Sigmoid colon (tissue), 4 donors: Measurements from ENCODE around the gene CALML6.

Source experiments
- EP300 ChIP-seq, 4 donors: sonication (generic); formaldehyde crosslinking; IDR thresholded peaks; one replicate each; pipeline ENCODE4 v1.6.1; 2017; ENCODE audit warnings: antibody characterized with exemption in 4 of 4
- POLR2A ChIP-seq, 2 donors: fragments of 450-650 bp; IDR thresholded peaks; one replicate each; pipeline ENCODE4 v1.6.1; 2016; ENCODE audit warnings: antibody characterized with exemption in 2 of 2, mild to moderate bottlenecking in 2 of 2, moderate library complexity in 2 of 2
- POLR2AphosphoS5 ChIP-seq, 4 donors: sonication (generic); formaldehyde crosslinking; IDR thresholded peaks; one replicate each; pipeline ENCODE4 v1.6.1; 2017; ENCODE audit warnings: antibody characterized with exemption in 4 of 4
- TF ChIP-seq, protein P1 (sequence below), 4 experiments: fragments of 450-650 bp in 3 of 4; fragments of 200-600 bp in 1 of 4; IDR thresholded peaks; one replicate each; pipeline ENCODE4 v1.5.1; 2016 to 2019; ENCODE audit warnings: antibody characterized with exemption in 4 of 4, mild to moderate bottlenecking in 3 of 4, moderate library complexity in 2 of 4

DNA sequence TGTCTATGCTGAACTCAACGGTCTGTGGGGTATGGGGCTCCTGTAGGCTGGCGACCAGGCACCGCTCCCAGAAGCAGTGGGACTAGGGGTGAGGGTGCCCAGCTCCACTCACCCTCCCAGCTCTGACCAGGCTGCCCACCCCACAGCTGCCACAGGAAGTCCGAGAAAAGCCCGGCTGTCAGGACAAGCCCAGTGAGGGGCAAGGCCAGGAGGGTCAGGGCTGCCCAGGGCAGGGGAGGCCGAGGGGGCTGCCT, 7.6 kb downstream of the CALML6 start:
- no peak for TF ChIP-seq POLR2A (IDR thresholded peaks at IDR 0.05)
- TF ChIP-seq, protein P1, sequence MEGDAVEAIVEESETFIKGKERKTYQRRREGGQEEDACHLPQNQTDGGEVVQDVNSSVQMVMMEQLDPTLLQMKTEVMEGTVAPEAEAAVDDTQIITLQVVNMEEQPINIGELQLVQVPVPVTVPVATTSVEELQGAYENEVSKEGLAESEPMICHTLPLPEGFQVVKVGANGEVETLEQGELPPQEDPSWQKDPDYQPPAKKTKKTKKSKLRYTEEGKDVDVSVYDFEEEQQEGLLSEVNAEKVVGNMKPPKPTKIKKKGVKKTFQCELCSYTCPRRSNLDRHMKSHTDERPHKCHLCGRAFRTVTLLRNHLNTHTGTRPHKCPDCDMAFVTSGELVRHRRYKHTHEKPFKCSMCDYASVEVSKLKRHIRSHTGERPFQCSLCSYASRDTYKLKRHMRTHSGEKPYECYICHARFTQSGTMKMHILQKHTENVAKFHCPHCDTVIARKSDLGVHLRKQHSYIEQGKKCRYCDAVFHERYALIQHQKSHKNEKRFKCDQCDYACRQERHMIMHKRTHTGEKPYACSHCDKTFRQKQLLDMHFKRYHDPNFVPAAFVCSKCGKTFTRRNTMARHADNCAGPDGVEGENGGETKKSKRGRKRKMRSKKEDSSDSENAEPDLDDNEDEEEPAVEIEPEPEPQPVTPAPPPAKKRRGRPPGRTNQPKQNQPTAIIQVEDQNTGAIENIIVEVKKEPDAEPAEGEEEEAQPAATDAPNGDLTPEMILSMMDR (IDR thresholded peaks at IDR 0.05), result no peak
- no peak for TF ChIP-seq EP300 (IDR thresholded peaks at IDR 0.05)
- TF ChIP-seq POLR2AphosphoS5 (IDR thresholded peaks at IDR 0.05), result no peak
